ENCODE results near the gene TNFRSF9.

The TNFRSF9 gene

DNA sequence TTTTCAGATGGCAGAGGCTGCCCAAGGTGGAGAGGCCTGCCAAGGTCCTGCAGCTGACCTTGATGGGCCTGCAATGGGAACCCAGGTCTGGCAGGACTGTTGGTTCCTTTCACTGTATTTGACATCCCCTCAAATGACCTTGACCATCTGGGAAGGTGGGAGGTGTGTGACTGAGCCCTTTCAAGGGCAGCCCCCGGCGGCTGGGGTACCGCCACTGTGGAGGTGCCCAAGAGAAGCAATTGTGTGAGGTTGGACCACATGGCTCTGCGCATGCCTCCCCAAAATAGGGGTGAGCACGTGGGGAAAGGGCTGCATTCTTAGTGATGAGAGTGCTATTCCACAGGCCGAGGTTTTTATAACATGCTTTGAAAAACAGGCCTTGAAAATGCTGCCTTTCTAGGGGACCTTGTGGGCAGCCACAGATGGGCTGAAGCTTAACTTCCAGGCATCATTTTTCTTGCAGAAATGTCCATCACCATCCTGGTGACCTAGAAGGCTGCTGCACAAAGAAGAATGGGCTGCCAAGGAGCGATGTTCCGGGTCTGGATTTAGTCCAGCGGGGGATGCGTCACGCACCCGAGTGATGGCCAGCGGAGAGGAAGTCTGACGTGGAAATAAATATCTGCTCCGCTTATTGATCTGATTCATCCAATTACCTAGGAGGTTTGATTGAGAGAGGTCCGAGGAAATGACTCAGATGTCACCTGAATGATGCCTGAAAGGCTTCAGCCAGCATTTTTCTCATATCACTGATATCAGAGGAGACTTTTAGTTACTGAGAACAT, 71.3 kb downstream of the TNFRSF9 start:
- no peak for DNase-seq

DNA sequence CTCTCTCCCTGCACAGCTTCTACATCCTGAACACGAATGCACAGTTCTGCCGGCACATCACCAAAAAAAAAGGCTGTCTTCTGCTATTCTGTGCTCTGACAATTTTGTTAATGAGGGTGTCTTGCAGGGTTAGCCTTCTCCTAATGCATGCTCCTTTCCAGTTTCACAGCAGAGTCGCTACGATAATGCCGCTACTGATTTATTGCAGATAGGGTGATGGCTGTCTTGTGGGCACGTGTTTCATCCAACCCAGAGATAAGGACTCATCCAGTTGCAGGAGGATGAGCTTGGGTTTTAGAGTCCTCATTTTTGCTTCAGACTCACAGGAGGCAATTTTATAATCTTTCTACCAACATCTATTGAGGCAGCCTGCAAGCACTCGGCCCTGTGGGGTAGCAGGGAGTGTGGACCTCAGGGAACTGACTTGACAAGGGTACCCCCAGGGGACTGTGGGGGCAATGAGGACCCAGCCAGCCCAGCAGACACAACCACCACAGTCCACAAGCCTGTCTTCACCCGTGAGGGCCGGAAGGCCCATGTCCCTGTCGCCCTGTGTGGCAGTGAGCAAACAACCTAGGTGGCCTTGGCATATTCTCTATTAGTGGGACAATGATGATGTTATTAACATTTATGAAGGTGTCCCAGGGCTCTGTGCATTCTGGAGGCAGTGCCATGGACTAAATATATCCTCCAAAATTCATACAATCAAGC, 72.4 kb downstream of the TNFRSF9 start:
- no peak for DNase-seq

DNA sequence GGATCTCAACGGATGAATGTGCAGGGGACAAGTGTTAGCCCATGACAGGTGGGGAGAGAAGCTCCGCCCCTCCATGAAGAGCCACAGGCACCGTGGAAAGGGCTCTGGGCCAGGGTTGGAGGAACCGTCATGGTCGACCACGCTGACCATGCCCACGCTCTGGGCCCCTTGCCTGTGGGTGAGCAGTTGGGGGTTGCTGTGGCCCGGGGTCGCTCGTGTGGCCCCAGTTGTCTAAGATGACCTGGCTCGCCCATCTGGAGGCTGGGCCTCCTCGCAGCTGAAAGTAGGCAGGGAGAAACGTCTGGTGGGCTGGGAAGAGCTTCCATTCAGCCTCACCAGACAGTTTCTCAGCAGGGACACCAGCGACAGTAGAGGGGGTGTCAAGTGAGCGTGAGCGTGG, 74.7 kb downstream of the TNFRSF9 start:
- no peak for DNase-seq

All from CD4-positive, alpha-beta T cell treated with Interleukin-17A for 4 hours (primary cell).